VCaP (cell line): ENCODE measurements around the gene DHFR.
A peak's percentile ranks its signal among the peaks of the same experiment; 100 is the strongest.

ENCODE experiments used
- H3K27ac ChIP-seq: fragments of 450-650 bp; 2 replicates; pipeline ENCODE4 v1.5.1; 2017
- TF ChIP-seq, protein P1 (sequence below): fragments of 450-650 bp; conservative IDR thresholded peaks from 2 replicates; pipeline ENCODE4 v1.5.1; 2017; ENCODE audit warnings: mild to moderate bottlenecking, moderate library complexity

The DHFR gene

DNA sequence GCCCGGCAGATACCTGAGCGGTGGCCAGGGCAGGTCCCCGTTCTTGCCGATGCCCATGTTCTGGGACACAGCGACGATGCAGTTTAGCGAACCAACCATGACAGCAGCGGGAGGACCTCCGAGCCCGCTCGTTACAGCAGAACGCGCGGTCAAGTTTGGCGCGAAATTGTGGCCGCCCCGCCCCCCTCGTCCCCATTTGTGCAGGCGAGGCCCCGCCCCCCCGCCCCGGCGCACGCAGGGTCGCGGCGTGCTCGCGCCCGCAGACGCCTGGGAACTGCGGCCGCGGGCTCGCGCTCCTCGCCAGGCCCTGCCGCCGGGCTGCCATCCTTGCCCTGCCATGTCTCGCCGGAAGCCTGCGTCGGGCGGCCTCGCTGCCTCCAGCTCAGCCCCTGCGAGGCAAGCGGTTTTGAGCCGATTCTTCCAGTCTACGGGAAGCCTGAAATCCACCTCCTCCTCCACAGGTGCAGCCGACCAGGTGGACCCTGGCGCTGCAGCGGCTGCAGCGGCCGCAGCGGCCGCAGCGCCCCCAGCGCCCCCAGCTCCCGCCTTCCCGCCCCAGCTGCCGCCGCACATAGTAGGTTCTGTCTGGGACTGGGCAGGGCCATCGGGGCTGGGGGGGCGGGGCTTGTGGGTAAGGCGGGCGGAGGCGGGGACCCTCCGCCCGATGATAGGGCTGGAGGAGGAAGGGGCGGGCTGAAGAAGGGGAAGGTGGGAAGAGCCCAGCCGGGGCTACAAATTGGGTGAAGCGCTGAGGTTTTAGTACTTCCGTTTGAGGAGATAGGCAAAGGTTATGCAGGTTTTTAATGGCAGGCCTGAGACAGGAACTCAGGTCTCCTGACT is at the start of gene DHFR, which contains the start of gene MSH3:
TSS of gene DHFR (minus strand) at position 593 of the 840 bp plus-strand sequence. CDS start at position 99, 494 bp downstream.
TSS of gene MSH3 (plus strand) at position 262 of the 840 bp plus-strand sequence. CDS start at position 338, 76 bp downstream.
- peak within 1 kb of the TSS; percentile 83 for H3K27ac ChIP-seq
- TF ChIP-seq, protein P1, sequence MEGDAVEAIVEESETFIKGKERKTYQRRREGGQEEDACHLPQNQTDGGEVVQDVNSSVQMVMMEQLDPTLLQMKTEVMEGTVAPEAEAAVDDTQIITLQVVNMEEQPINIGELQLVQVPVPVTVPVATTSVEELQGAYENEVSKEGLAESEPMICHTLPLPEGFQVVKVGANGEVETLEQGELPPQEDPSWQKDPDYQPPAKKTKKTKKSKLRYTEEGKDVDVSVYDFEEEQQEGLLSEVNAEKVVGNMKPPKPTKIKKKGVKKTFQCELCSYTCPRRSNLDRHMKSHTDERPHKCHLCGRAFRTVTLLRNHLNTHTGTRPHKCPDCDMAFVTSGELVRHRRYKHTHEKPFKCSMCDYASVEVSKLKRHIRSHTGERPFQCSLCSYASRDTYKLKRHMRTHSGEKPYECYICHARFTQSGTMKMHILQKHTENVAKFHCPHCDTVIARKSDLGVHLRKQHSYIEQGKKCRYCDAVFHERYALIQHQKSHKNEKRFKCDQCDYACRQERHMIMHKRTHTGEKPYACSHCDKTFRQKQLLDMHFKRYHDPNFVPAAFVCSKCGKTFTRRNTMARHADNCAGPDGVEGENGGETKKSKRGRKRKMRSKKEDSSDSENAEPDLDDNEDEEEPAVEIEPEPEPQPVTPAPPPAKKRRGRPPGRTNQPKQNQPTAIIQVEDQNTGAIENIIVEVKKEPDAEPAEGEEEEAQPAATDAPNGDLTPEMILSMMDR, result no peak; the same call in 1 of the 2 replicates

DNA sequence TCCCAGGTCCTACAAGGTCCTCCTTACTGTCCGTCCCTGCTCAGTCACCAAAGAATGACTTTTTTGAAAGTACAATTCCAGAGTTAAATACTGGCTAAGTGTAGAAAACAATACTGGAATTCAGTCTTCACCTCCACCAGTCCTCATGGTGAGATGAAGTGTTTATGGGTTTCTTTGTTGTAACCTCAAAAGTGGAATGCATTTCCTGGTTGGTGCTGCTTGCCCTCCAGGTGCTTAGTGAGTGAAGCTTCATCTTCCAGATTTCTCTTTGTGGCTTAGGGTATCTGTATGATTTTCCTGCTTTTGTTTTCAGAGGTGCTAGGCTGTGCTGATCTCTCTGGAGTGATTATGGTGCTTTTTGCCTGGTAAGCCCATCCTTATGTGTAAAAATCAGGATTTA is 49.4 kb upstream of the DHFR start:
- H3K27ac ChIP-seq, result no peak overlapping the region
- TF ChIP-seq, protein P1, result no peak

DNA sequence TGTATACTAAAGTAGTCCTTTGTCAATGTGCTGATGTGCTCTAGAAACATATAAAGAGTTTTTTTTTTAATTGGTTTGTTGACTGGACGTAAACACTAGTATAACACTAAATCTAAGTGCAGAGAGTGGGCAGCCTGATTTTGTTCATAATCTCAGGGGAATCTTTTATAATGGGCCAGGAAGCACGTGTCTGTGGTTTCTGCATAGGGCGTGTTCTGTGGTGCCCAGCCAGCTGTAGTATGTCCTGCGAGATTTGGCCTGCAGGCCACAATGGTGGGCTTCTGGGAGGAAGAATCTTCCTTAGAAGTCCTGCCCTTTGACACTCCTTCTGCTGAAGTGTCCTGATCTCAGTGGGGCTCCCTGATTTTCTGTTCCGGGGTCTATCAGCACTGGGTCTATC is 49.0 kb upstream of the DHFR start:
- H3K27ac ChIP-seq, result no peak overlapping the region

DNA sequence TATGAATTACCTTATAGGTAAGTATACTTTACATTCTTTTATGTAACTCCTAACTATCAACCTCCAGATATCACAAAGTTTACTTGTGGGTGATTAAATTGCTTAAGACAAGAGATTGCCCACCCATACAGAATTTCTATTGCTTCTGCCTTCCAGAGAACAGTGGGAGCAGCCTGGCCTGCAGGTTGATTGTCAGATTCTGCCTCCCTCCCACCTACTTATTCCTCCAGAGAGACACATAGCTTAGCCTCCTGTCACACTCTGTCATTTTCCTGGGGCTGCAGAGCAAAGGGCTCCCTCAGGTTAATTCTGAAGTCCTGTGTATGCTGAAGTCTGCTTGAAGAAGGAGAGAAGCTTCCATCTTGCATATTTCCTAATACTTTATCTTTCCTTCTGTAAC is 48.5 kb upstream of the DHFR start:
- H3K27ac ChIP-seq, result no peak overlapping the region
- TF ChIP-seq, protein P1, result no peak

More for the DNA sequence above, 49.0 kb upstream of the DHFR start:
- TF ChIP-seq, protein P1, result no peak

DNA sequence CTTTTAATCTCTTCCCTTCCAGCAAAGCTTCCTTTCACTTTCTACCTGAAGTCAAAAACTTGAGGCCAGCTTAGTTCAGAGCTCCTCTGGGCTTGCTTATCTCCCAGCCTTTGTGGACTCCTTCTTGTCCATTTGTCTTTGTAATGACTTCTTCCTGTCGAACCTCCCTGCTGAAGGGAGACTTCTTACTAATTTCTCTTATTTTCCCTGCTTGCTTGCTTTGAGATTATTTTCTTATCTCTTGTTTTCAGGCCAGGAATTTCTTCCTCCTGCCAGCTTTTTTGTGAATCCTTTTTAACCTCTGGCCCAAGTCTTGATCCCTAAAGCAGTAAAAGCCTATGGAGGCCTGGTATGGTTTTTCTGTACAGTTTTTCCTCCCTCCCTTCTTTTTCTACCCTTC is 46.8 kb upstream of the DHFR start:
- TF ChIP-seq, protein P1, result no peak

DNA sequence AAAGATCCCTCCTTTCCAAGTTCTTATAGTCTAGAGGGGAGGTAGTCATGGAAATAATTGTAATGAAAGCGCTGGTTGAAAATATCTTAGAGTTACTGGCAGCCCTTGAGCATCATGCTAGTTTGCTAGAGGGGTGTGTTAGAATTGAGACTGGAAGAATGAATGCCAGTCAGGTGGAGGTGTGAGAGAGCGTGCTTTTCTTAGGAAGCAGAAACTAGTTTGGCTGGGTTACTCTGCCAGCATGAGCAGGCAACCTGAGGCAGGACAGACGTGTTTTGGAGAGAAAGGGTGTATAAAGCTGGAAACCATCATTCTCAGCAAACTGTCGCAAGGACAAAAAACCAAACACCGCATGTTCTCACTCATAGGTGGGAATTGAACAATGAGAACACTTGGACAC is 43.6 kb upstream of the DHFR start:
- TF ChIP-seq, protein P1, result no peak
- H3K27ac ChIP-seq, result no peak overlapping the region

More for the DNA sequence above, 46.8 kb upstream of the DHFR start:
- no peak overlapping the region for H3K27ac ChIP-seq

DNA sequence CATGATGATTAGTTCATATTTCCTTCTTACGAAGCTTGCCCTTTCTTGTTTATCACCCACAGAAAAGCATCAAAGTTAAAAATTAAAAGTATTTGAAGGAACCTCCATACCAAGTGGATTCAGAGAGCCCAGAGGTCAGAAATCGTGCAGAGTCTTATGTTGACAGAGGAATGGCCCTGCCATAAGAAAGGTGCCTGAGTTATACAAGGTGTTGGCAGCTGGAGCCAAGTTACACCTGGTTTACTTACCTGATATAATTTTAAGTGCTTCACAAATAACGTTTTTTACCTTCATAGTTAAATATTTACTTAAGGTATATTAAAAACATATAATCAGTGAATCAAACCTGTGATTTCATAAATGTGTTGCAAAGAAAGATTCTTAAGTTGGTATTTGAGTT is 42.3 kb upstream of the DHFR start:
- TF ChIP-seq, protein P1, result no peak
- no peak overlapping the region for H3K27ac ChIP-seq
